ENCODE measurements around the gene NRG2. TPM values are rescaled to one million over a fixed set of nuclear protein-coding genes. Genes with fewer than 3 reads are reported as not detected.
A peak's percentile ranks its signal among the peaks of the same experiment; 100 is the strongest.

Gene NRG2
- total RNA-seq, 4 donors from 2014 or later, result 1.1 to 2.9 (median 1.8) TPM

GRCh38 chr5:139862803-139863202 lies 180.3 kb downstream of the NRG2 start:
- no peak for TF ChIP-seq POLR2A (IDR thresholded peaks at IDR 0.05)
- TF ChIP-seq CTCF (IDR thresholded peaks at IDR 0.05), result no peak
- Histone ChIP-seq H3K9me3 (no peaks in the 10 kb centered on the region), H3K27ac (no peak overlapping the region), H3K4me1 (peaks cover 9 to 16% of the 10 kb centered on the region in 2 donors), H3K36me3 (no peaks in the 10 kb centered on the region), H3K4me3 (replicated peaks in 1 of 3) (no peak overlapping the region), H3K27me3 (no peaks in the 10 kb centered on the region)
- DNase-seq, result no peak
- intact Hi-C loops (cut with DNase I), result loop anchor here (5.0 kb wide), 2 partner anchors 76 to 104 kb away; no protein-coding TSS in a partner anchor
- 54 to 67% methylated on average over 2 of the region's 2 CpGs for WGBS, 2 donors

- TF ChIP-seq POLR2A (IDR thresholded peaks at IDR 0.05) (no peak), CTCF (IDR thresholded peaks at IDR 0.05) (no peak)
- no peak overlapping the region for H3K4me3 ChIP-seq (replicated peaks in 1 of 3)
- intact Hi-C loops (cut with DNase I), result loop anchor here (5.0 kb wide), 2 partner anchors 75 to 105 kb away; no protein-coding TSS in a partner anchor
- 100% methylated on average over 1 of the region's 2 CpGs; no CpG with 5 or more reads in 1 of the 2 donors for WGBS, 2 donors
- H3K4me1 ChIP-seq, result peaks cover 9 to 20% of the 10 kb centered on the region in 2 donors
- no peaks in the 10 kb centered on the region for H3K9me3 ChIP-seq
- no peak overlapping the region for H3K27ac ChIP-seq
- no peaks in the 10 kb centered on the region for H3K27me3 ChIP-seq
- no peaks in the 10 kb centered on the region for H3K36me3 ChIP-seq
- no peak for DNase-seq
Measured at GRCh38 chr5:139862313-139862712, 180.8 kb downstream of the NRG2 start.

- 60 to 94% methylated on average over 3 to 4 of the region's 4 CpGs for WGBS, 2 donors
- H3K4me1 ChIP-seq, result peaks cover 9 to 25% of the 10 kb centered on the region in 2 donors
- H3K27ac ChIP-seq, result no peak overlapping the region
- H3K27me3 ChIP-seq, result no peaks in the 10 kb centered on the region
- DNase-seq, result no peak
- TF ChIP-seq POLR2A (IDR thresholded peaks at IDR 0.05) (no peak), CTCF (IDR thresholded peaks at IDR 0.05) (no peak)
- intact Hi-C loops (cut with DNase I), result loop anchor here (5.0 kb wide), 2 partner anchors 75 to 105 kb away; no protein-coding TSS in a partner anchor
- no peak overlapping the region for H3K4me3 ChIP-seq (replicated peaks in 1 of 3)
- H3K36me3 ChIP-seq, result no peaks in the 10 kb centered on the region
- no peaks in the 10 kb centered on the region for H3K9me3 ChIP-seq
Measured at GRCh38 chr5:139861889-139862207, 181.3 kb downstream of the NRG2 start.

GRCh38 chr5:139861021-139861888 lies 181.8 kb downstream of the NRG2 start:
- Histone ChIP-seq H3K9me3 (no peaks in the 10 kb centered on the region), H3K27ac (no peak overlapping the region), H3K4me1 (peaks cover 9 to 25% of the 10 kb centered on the region in 2 donors), H3K36me3 (no peaks in the 10 kb centered on the region), H3K27me3 (no peaks in the 10 kb centered on the region), H3K4me3 (replicated peaks in 1 of 3) (no peak overlapping the region)
- TF ChIP-seq CTCF (IDR thresholded peaks at IDR 0.05), result no peak
- no peak for TF ChIP-seq POLR2A (IDR thresholded peaks at IDR 0.05)
- 80 to 86% methylated on average over 12 to 15 of the region's 15 CpGs for WGBS, 2 donors
- DNase-seq, result peak; percentile 68 to 84
- intact Hi-C loops (cut with DNase I), result loop anchor here (5.0 kb wide), 2 partner anchors 74 to 106 kb away; no protein-coding TSS in a partner anchor

- DNase-seq, result no peak
- 92% methylated on average over 2 of the region's 2 CpGs for WGBS, 2 donors
- no peaks in the 10 kb centered on the region for H3K27me3 ChIP-seq
- peaks cover 9 to 25% of the 10 kb centered on the region in 2 donors for H3K4me1 ChIP-seq
- H3K9me3 ChIP-seq, result no peaks in the 10 kb centered on the region
- H3K4me3 ChIP-seq (replicated peaks in 1 of 3), result no peak overlapping the region
- intact Hi-C loops (cut with DNase I), result no loop called here
- H3K27ac ChIP-seq, result no peak overlapping the region
- TF ChIP-seq POLR2A (IDR thresholded peaks at IDR 0.05) (no peak), CTCF (IDR thresholded peaks at IDR 0.05) (no peak)
- H3K36me3 ChIP-seq, result no peaks in the 10 kb centered on the region
Measured at GRCh38 chr5:139859013-139859412, 184.1 kb downstream of the NRG2 start.

Data from thyroid gland (tissue), 4 donors.